PC-9 (cell line): ENCODE data around the gene RMC1. TPM values are rescaled to one million over a fixed set of nuclear protein-coding genes. Genes with fewer than 3 reads are reported as not detected.
A peak's percentile ranks its signal among the peaks of the same experiment; 100 is the strongest.

Source experiments
- BruUV-seq: library from RNA; stranded (reverse); fragments of 400-500 nt; replicated peaks from 2 replicates; lab custom pipeline; 2021; lab: Mats Ljungman, UMichigan
- CTCF ChIA-PET: fragments of 300-600 bp; sonication (Branson Sonifier 250); formaldehyde crosslinking; loops from one replicate; lab custom pipeline; 2022; ENCODE audit warnings: antibody characterized with exemption; lab: Charles Lee
- POLR2A ChIA-PET: fragments of 300-600 bp; sonication (Branson Sonifier 250); formaldehyde crosslinking; loops from one replicate; lab custom pipeline; 2022; ENCODE audit warnings: antibody characterized with exemption; ENCODE audit not compliant: unreplicated experiment; lab: Charles Lee
- DNase-seq, 2 experiments: peaks; one replicate each; pipeline versions ENCODE4 v3.0.0 to v3.0.0-alpha.2; 2015 to 2022; ENCODE audit warnings: mixed read lengths in 1 of 2
- H2AFZ ChIP-seq: fragments of 200-600 bp; sonication (generic); 2 replicates; pipeline ENCODE4 v1.8.1; 2017; ENCODE audit warnings: antibody characterized with exemption
- H3F3A ChIP-seq: fragments of 200-600 bp; sonication (generic); 2 replicates; pipeline ENCODE4 v1.8.1; 2017; ENCODE audit warnings: antibody characterized with exemption, mild to moderate bottlenecking, low read depth; ENCODE audit not compliant: insufficient read depth
- H3K27ac ChIP-seq: fragments of 200-600 bp; sonication (generic); 2 replicates; pipeline ENCODE4 v1.6.1; 2016; ENCODE audit warnings: mixed run types
- H3K27me3 ChIP-seq: fragments of 200-600 bp; sonication (generic); 2 replicates; pipeline ENCODE4 v1.6.1; 2016; ENCODE audit warnings: low read depth, mixed run types; ENCODE audit not compliant: insufficient read depth
- H3K36me3 ChIP-seq: fragments of 200-600 bp; sonication (generic); 2 replicates; pipeline ENCODE4 v1.6.1; 2016; ENCODE audit warnings: low read depth, mixed run types
- H3K4me1 ChIP-seq: fragments of 200-600 bp; sonication (generic); replicated peaks from 2 replicates; pipeline ENCODE4 v1.6.1; 2016; ENCODE audit warnings: mixed run types; ENCODE audit not compliant: insufficient read depth
- H3K4me2 ChIP-seq: fragments of 200-600 bp; sonication (generic); 2 replicates; pipeline ENCODE4 v1.6.1; 2017; ENCODE audit warnings: mixed run types
- H3K4me3 ChIP-seq: fragments of 200-600 bp; sonication (generic); 2 replicates; pipeline ENCODE4 v1.6.1; 2016; ENCODE audit warnings: mixed run types
- H3K79me2 ChIP-seq: fragments of 200-600 bp; sonication (generic); 2 replicates; pipeline ENCODE4 v1.6.1; 2017; ENCODE audit warnings: low read depth, mixed run types
- H3K9me2 ChIP-seq: fragments of 200-600 bp; sonication (generic); 2 replicates; pipeline ENCODE4 v1.8.1; 2017; ENCODE audit warnings: mild to moderate bottlenecking; ENCODE audit not compliant: insufficient read depth
- H3K9me3 ChIP-seq: fragments of 200-600 bp; sonication (generic); 2 replicates; pipeline ENCODE4 v1.8.1; 2016; ENCODE audit warnings: low read depth; ENCODE audit not compliant: insufficient read depth
- H4K20me1 ChIP-seq: fragments of 200-600 bp; sonication (generic); 2 replicates; pipeline ENCODE4 v1.8.1; 2017; ENCODE audit not compliant: insufficient read depth
- EZH2 ChIP-seq: fragments of 200-600 bp; sonication (generic); IDR thresholded peaks from 2 replicates; pipeline ENCODE4 v1.8.0; 2017; ENCODE audit warnings: antibody characterized with exemption, low read depth
- intact Hi-C: fragments of 100-400 bp; cut with micrococcal nuclease; formaldehyde crosslinking; loops from one replicate; pipeline ENCODE4 v1.10.0; 2022; ENCODE audit not compliant: unreplicated experiment
- total RNA-seq: library from RNA; stranded (reverse); gene quantifications from 2 replicates; pipeline ENCODE4 v1.2.3, GENCODE V29; 2021
- TF ChIP-seq, protein P1 (sequence below): fragments of 200-600 bp; sonication (generic); conservative IDR thresholded peaks from 2 replicates; pipeline ENCODE4 v1.6.1; 2017; ENCODE audit warnings: mixed run types, antibody characterized with exemption, mild to moderate bottlenecking, moderate library complexity

The RMC1 gene
- total RNA-seq, 1 experiment from 2014 or later, result 19.6 TPM

DNA sequence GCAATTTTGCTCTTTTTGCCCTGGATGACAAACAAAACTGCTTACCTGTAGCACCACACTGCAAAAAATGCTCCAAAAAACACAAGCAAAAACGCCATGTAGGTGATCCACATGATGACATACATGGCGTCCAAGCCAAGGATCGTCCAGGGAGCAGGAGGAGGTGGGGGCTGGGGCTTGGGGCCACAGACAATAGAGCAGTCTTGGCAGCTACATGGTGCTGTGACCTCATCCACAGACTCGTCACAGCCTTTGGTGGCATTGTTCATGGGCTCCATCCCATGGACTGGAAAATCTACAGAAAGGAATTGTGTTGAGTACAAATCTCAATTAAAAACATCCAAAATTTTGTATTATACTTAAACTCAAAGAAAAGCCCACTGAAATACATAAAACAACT, 56.9 kb downstream of the RMC1 start:
- BruUV-seq, result no TSS peak
- TF ChIP-seq, protein P1, sequence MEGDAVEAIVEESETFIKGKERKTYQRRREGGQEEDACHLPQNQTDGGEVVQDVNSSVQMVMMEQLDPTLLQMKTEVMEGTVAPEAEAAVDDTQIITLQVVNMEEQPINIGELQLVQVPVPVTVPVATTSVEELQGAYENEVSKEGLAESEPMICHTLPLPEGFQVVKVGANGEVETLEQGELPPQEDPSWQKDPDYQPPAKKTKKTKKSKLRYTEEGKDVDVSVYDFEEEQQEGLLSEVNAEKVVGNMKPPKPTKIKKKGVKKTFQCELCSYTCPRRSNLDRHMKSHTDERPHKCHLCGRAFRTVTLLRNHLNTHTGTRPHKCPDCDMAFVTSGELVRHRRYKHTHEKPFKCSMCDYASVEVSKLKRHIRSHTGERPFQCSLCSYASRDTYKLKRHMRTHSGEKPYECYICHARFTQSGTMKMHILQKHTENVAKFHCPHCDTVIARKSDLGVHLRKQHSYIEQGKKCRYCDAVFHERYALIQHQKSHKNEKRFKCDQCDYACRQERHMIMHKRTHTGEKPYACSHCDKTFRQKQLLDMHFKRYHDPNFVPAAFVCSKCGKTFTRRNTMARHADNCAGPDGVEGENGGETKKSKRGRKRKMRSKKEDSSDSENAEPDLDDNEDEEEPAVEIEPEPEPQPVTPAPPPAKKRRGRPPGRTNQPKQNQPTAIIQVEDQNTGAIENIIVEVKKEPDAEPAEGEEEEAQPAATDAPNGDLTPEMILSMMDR, result no peak
- no peak for TF ChIP-seq EZH2
- POLR2A ChIA-PET, result interaction anchor here (0.6 kb wide), 1 partner anchor 578 kb away, joined by 3 read pairs; no protein-coding TSS in a partner anchor
- Histone ChIP-seq H3K4me3 (no peak overlapping the region), H3K27ac (no peak overlapping the region), H2AFZ (no peak overlapping the region), H3K9me3 (no peaks in the 10 kb centered on the region), H3K4me1 (no peaks in the 10 kb centered on the region), H3K27me3 (no peaks in the 10 kb centered on the region), H3K79me2 (no peaks in the 10 kb centered on the region), H3K9me2 (no peaks in the 10 kb centered on the region), H4K20me1 (no peaks in the 10 kb centered on the region), H3F3A (no peaks in the 10 kb centered on the region), H3K36me3 (no peaks in the 10 kb centered on the region), H3K4me2 (no peak overlapping the region)
- intact Hi-C loops, result no loop called here
- CTCF ChIA-PET, result no interaction called here
- no peak for DNase-seq

DNA sequence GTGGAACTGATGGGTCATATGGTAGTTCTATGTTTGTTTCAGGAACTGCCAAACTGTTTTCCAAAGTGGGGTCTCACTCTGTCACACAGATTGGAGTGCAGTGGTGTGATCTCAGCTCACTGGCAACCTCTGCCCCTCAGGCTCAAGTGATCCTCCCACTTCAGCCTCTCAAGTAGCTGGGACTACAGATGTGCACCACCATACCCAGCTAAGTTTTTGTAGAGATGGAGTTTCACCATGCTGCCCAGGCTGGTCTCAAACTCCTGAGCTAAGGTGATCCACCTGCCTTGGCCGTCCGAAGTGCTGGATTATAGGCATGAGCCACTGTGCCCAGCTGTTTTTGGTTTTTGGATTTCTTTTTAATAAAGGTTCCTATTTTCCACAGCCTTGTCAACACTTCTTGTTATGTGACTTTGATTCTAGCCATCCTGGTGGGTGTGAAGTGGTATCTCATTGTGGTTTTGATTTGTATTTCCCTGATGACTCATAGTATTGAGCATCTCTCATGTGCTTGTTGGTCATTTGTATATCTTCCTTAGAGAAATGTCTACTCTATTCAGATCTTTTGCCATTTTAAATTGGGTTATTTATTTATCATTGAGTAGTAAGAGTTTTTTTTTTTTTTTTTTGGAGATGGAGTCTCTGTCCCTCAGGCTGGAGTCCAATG, 60.2 kb downstream of the RMC1 start:
- CTCF ChIA-PET, result no interaction called here
- intact Hi-C loops, result no loop called here
- peaks cover 7% of the 10 kb centered on the region; the same call in 1 of the 2 replicates for H3K36me3 ChIP-seq

DNA sequence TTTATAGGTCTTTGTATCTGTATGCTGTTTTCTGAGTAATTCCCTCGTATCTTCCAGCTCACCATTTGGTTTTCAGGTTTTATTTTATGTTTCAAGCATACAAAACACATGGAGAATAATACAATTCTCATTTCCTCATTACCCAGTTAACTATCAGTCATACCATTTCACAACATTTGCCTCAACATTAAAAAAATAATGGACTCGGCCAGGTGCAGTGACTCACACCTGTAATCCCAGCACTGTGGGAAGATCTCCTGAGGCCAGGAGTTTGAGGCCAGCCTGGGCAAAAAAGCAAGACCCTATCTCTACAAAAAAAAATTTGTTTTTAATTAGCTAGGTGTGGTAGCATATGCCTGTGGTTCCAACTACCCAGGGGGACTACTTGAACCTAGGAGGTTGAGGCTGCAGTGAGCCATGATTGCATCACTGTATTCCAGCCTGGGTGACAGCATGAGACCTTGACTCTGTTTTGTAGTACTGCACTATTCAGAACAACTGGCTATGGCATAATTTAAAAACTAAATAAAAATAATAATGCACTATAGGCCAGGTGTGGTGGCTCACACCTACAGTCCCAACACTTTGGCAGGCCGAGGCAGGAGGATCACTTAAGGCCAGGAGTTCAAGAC, 62.7 kb downstream of the RMC1 start:
- Histone ChIP-seq H3K4me1 (0 out of 2 replicates have a peak, but pooled peaks cover 6% of the 10 kb centered on the region), H3K79me2 (no peaks in the 10 kb centered on the region), H3K27me3 (no peaks in the 10 kb centered on the region), H3K27ac (peak overlapping the region; percentile 50; the same call in 1 of the 2 replicates), H3K4me2 (no peak overlapping the region), H2AFZ (no peak overlapping the region), H3K9me3 (no peaks in the 10 kb centered on the region), H3K9me2 (no peaks in the 10 kb centered on the region), H4K20me1 (no peaks in the 10 kb centered on the region), H3K36me3 (peaks cover 14% of the 10 kb centered on the region; the same call in 1 of the 2 replicates), H3F3A (no peaks in the 10 kb centered on the region), H3K4me3 (no peak overlapping the region)
- peak in 1 of 2 experiments; percentile 75 for DNase-seq
- CTCF ChIA-PET, result no interaction called here
- intact Hi-C loops, result no loop called here
- no TSS peak for BruUV-seq
- POLR2A ChIA-PET, result no interaction called here
- TF ChIP-seq, protein P1, result no peak
- TF ChIP-seq EZH2, result no peak

More for the DNA sequence above, 60.2 kb downstream of the RMC1 start:
- Histone ChIP-seq H3K4me2 (no peak overlapping the region), H3K4me1 (no peaks in the 10 kb centered on the region), H4K20me1 (no peaks in the 10 kb centered on the region), H3K79me2 (no peaks in the 10 kb centered on the region), H3K4me3 (no peak overlapping the region), H3K27me3 (no peaks in the 10 kb centered on the region), H3K27ac (peak overlapping the region; percentile 26; the same call in 1 of the 2 replicates), H3K9me3 (no peaks in the 10 kb centered on the region), H3F3A (no peaks in the 10 kb centered on the region), H2AFZ (no peak overlapping the region), H3K9me2 (no peaks in the 10 kb centered on the region)
- POLR2A ChIA-PET, result no interaction called here
- TF ChIP-seq, protein P1, result no peak
- no peak for TF ChIP-seq EZH2
- DNase-seq, result peak in 1 of 2 experiments; percentile 42
- no TSS peak for BruUV-seq
